ENCODE measurements around the gene PSTPIP2. TPM values are rescaled to one million over a fixed set of nuclear protein-coding genes. Genes with fewer than 3 reads are reported as not detected.

PSTPIP2 gene
- total and polyA plus RNA-seq, 2 of the 4 experiments (the other 2 are of a cell fraction), result 10.4 to 12.4 TPM

GRCh38 chr18:45954070-45954934 lies 117.8 kb downstream of the PSTPIP2 start (continued):
- TF ChIP-seq CHD1 (IDR thresholded peaks at IDR 0.05; ENCODE audit: low read depth, low read length) (no peak), CEBPB (IDR thresholded peaks at IDR 0.05; ENCODE audit: low read depth, low read length) (peak; percentile 39; the same call in 1 of the 2 replicates), BHLHE40 (IDR thresholded peaks at IDR 0.05; ENCODE audit: low read depth, low read length) (0 out of 2 replicates have a peak, but pooled peaks have one; percentile 37)

- H2AK5ac ChIP-seq (ENCODE audit: low read depth, low read length), result no peak overlapping the region
Observed at GRCh38 chr18:45951016-45951714, 120.9 kb downstream of the PSTPIP2 start.

More at GRCh38 chr18:45951016-45951714, 120.9 kb downstream of the PSTPIP2 start:
- peak overlapping the region; percentile 93; the same call in 1 of the 2 replicates for H3K18ac ChIP-seq (ENCODE audit: low read depth, low read length)
- H3K4ac ChIP-seq (ENCODE audit: low read depth, low read length), result peak overlapping the region; percentile 79; the same call in 1 of the 2 replicates
- peak overlapping the region; percentile 95 for H2BK120ac ChIP-seq (ENCODE audit: low read depth, low read length)
- in situ Hi-C loops (cut with MboI; ENCODE audit: low sequenced_read_pairs), result no loop called here
- peak overlapping the region; percentile 90 to 91; a peak in 3 of 4 replicates for H4K8ac ChIP-seq (ENCODE audit: low read depth in 2 of 2, low read length in 2 of 2)
- no CpG with 5 or more reads among the region's 4 CpGs for WGBS, 2 experiments (ENCODE audit: extremely low coverage in 2 of 2, insufficient read length in 1 of 2)
- TF ChIP-seq ELK1 (IDR thresholded peaks at IDR 0.05; ENCODE audit: borderline replicate concordance, low read depth, low read length) (no peak), CEBPB (IDR thresholded peaks at IDR 0.05; ENCODE audit: low read depth, low read length) (peak; percentile 97), USF2 (IDR thresholded peaks at IDR 0.05; ENCODE audit: low read depth, low read length) (no peak), BHLHE40 (IDR thresholded peaks at IDR 0.05; ENCODE audit: low read depth, low read length) (no peak), RAD21 (IDR thresholded peaks at IDR 0.05; ENCODE audit: low read length) (no peak), MAZ (IDR thresholded peaks at IDR 0.05; ENCODE audit: borderline replicate concordance, low read depth, low read length) (no peak), NFE2L2 (IDR thresholded peaks at IDR 0.05; ENCODE audit: low read depth, low read length) (no peak), FOS (IDR thresholded peaks at IDR 0.05; ENCODE audit: low read depth, low read length) (peak; percentile 87), MAFK (IDR thresholded peaks at IDR 0.05; ENCODE audit: low read depth, low read length) (no peak), MXI1 (IDR thresholded peaks at IDR 0.05; ENCODE audit: borderline replicate concordance, low read depth, low read length) (no peak)
- ATAC-seq (ENCODE audit: low read depth), result peak; percentile 76
- H4K5ac ChIP-seq (ENCODE audit: low read depth, low read length), result peak overlapping the region; percentile 77
- H4K91ac ChIP-seq (ENCODE audit: insufficient read depth, low read depth, low read length), result peak overlapping the region; percentile 67; the same call in 1 of the 2 replicates
- H3K9ac ChIP-seq (ENCODE audit: low read depth, low read length), result no peak overlapping the region
- H3K4me1 ChIP-seq (ENCODE audit: control insufficient read depth, insufficient read depth, low read length), result peaks cover 20% of the 10 kb centered on the region
- peak overlapping the region; percentile 82 for H3K56ac ChIP-seq (ENCODE audit: extremely low read depth, insufficient read depth, low read length)
- ChIA-PET POLR2A (ENCODE audit: unreplicated experiment) (no interaction called here), CTCF (no interaction called here)
- peak overlapping the region; percentile 99 for H2BK5ac ChIP-seq (ENCODE audit: low read depth, low read length, poor library complexity, severe bottlenecking)
- H3K36me3 ChIP-seq (ENCODE audit: control insufficient read depth, insufficient read depth, low read length), result peaks cover 44% of the 10 kb centered on the region
- no TSS peak for BruUV-seq (replicated peaks)
- peak; percentile 90 for DNase-seq
- H3K79me1 ChIP-seq (ENCODE audit: low read depth in 1 of 2, low read length in 2 of 2), result peaks cover 40 to 68% of the 10 kb centered on the region in 2 experiments
- no peaks in the 10 kb centered on the region for H3K9me3 ChIP-seq (ENCODE audit: control insufficient read depth, insufficient read depth, low read length)
- dilution Hi-C loops (cut with HindIII; ENCODE audit: low sequenced_read_pairs, unreplicated experiment), result no loop called here
- no peaks in the 10 kb centered on the region for H4K20me1 ChIP-seq (ENCODE audit: insufficient read depth, low read length)
- H2BK20ac ChIP-seq (ENCODE audit: low read depth, low read length), result peak overlapping the region; percentile 96; the same call in 1 of the 2 replicates
- peak overlapping the region; percentile 85; the same call in 1 of the 2 replicates for H3K23ac ChIP-seq (ENCODE audit: low read depth, low read length)
- intact Hi-C loops (cut with micrococcal nuclease), result loop anchor here (1.0 kb wide), 1 partner anchor 16 kb away; the partner anchor contains the start of gene EPG5
- no peaks in the 10 kb centered on the region for H3K27me3 ChIP-seq (ENCODE audit: control insufficient read depth, insufficient read depth, low read length)
- peaks cover 11% of the 10 kb centered on the region for H3K9me1 ChIP-seq (ENCODE audit: insufficient read depth, low read length)
- peak overlapping the region; percentile 84; the same call in 1 of the 2 replicates for H3K27ac ChIP-seq (ENCODE audit: insufficient read depth, low read length)
- H2BK15ac ChIP-seq (ENCODE audit: low read depth, low read length), result no peak overlapping the region
- no peak overlapping the region for H3K4me3 ChIP-seq (ENCODE audit: insufficient read depth, low read depth, low read length)
- H3K14ac ChIP-seq (replicated peaks; ENCODE audit: low read depth, low read length), result peak overlapping the region; percentile 93
- H3K4me2 ChIP-seq (ENCODE audit: low read depth, low read length), result peak overlapping the region; percentile 47; the same call in 1 of the 2 replicates
- H2AFZ ChIP-seq (replicated peaks; ENCODE audit: low read length, poor library complexity), result no peak overlapping the region
- H2AK9ac ChIP-seq (replicated peaks; ENCODE audit: low read depth, low read length, poor library complexity), result no peak overlapping the region

All from IMR-90 (cell line).